ENCODE data around the gene AHI1. TPM values are rescaled to one million over a fixed set of nuclear protein-coding genes. Genes with fewer than 3 reads are reported as not detected.

Gene AHI1
- total RNA-seq, 3 donors from 2014 or later: 25.3 to 35.5 (median 32.8) TPM

GRCh38 chr6:135283926-135284325 is 213.6 kb downstream of the AHI1 start:
- no peak for ATAC-seq

GRCh38 chr6:135282395-135282794 is 215.1 kb downstream of the AHI1 start:
- DNase-seq: no peak
- no peaks in the 10 kb centered on the region for H3K9me3 Mint-ChIP-seq
- H3K4me3 Mint-ChIP-seq: no peak overlapping the region
- H3K4me1 Mint-ChIP-seq (ENCODE audit: low read depth): peaks cover 4% of the 10 kb centered on the region
- no peaks in the 10 kb centered on the region for H3K27me3 Mint-ChIP-seq (ENCODE audit: low read depth)
- peaks cover 15% of the 10 kb centered on the region for H3K36me3 Mint-ChIP-seq (ENCODE audit: insufficient read depth)
- ATAC-seq: no peak

More at GRCh38 chr6:135283926-135284325, 213.6 kb downstream of the AHI1 start:
- no peak for DNase-seq
- no peaks in the 10 kb centered on the region for H3K27me3 Mint-ChIP-seq (ENCODE audit: low read depth)
- no peaks in the 10 kb centered on the region for H3K9me3 Mint-ChIP-seq
- H3K4me3 Mint-ChIP-seq: no peak overlapping the region
- H3K4me1 Mint-ChIP-seq (ENCODE audit: low read depth): peaks cover 4% of the 10 kb centered on the region
- peaks cover 17% of the 10 kb centered on the region for H3K36me3 Mint-ChIP-seq (ENCODE audit: insufficient read depth)

GRCh38 chr6:135281964-135282363 is 215.6 kb downstream of the AHI1 start:
- no peak for DNase-seq
- no peak for ATAC-seq
- Mint-ChIP-seq H3K9me3 (no peaks in the 10 kb centered on the region), H3K4me3 (no peak overlapping the region), H3K4me1 (ENCODE audit: low read depth) (peaks cover under 1% of the 10 kb centered on the region), H3K36me3 (ENCODE audit: insufficient read depth) (peaks cover 11% of the 10 kb centered on the region), H3K27me3 (ENCODE audit: low read depth) (no peaks in the 10 kb centered on the region)

- Mint-ChIP-seq H3K4me1 (ENCODE audit: low read depth) (no peaks in the 10 kb centered on the region), H3K36me3 (ENCODE audit: insufficient read depth) (peaks cover 7% of the 10 kb centered on the region), H3K27me3 (ENCODE audit: low read depth) (peaks cover 4% of the 10 kb centered on the region), H3K9me3 (no peaks in the 10 kb centered on the region), H3K4me3 (no peak overlapping the region)
- DNase-seq: no peak
- no peak for ATAC-seq
These were observed 216.3 kb downstream of the AHI1 start for GRCh38 chr6:135281227-135281626.

GRCh38 chr6:135280375-135281136 is 217.0 kb downstream of the AHI1 start:
- peaks cover 4% of the 10 kb centered on the region for H3K27me3 Mint-ChIP-seq (ENCODE audit: low read depth)
- no peaks in the 10 kb centered on the region for H3K9me3 Mint-ChIP-seq
- ATAC-seq (no peak), DNase-seq (no peak)
- peaks cover 4% of the 10 kb centered on the region for H3K36me3 Mint-ChIP-seq (ENCODE audit: insufficient read depth)
- no peaks in the 10 kb centered on the region for H3K4me1 Mint-ChIP-seq (ENCODE audit: low read depth)
- H3K4me3 Mint-ChIP-seq: no peak overlapping the region

- Mint-ChIP-seq H3K36me3 (ENCODE audit: insufficient read depth) (no peaks in the 10 kb centered on the region), H3K27me3 (ENCODE audit: low read depth) (peaks cover 10% of the 10 kb centered on the region), H3K4me3 (no peak overlapping the region), H3K4me1 (ENCODE audit: low read depth) (no peaks in the 10 kb centered on the region), H3K9me3 (no peaks in the 10 kb centered on the region)
- DNase-seq (no peak), ATAC-seq (no peak)
These were observed 220.1 kb downstream of the AHI1 start for GRCh38 chr6:135277422-135277821.

GRCh38 chr6:135274561-135275293 is 222.8 kb downstream of the AHI1 start:
- ATAC-seq (no peak), DNase-seq (no peak)
- no peaks in the 10 kb centered on the region for H3K9me3 Mint-ChIP-seq
- H3K36me3 Mint-ChIP-seq (ENCODE audit: insufficient read depth): no peaks in the 10 kb centered on the region
- H3K4me1 Mint-ChIP-seq (ENCODE audit: low read depth): no peaks in the 10 kb centered on the region
- H3K27me3 Mint-ChIP-seq (ENCODE audit: low read depth): peaks cover 10% of the 10 kb centered on the region
- no peak overlapping the region for H3K4me3 Mint-ChIP-seq

- DNase-seq (no peak), ATAC-seq (no peak)
- Mint-ChIP-seq H3K36me3 (ENCODE audit: insufficient read depth) (no peaks in the 10 kb centered on the region), H3K4me3 (no peak overlapping the region), H3K27me3 (ENCODE audit: low read depth) (peaks cover 9% of the 10 kb centered on the region), H3K9me3 (no peaks in the 10 kb centered on the region), H3K4me1 (ENCODE audit: low read depth) (no peaks in the 10 kb centered on the region)
These were observed 225.9 kb downstream of the AHI1 start for GRCh38 chr6:135271626-135272025.

GRCh38 chr6:135270676-135271536 is 226.6 kb downstream of the AHI1 start:
- DNase-seq: no peak
- no peaks in the 10 kb centered on the region for H3K4me1 Mint-ChIP-seq (ENCODE audit: low read depth)
- H3K36me3 Mint-ChIP-seq (ENCODE audit: insufficient read depth): no peaks in the 10 kb centered on the region
- no peaks in the 10 kb centered on the region for H3K9me3 Mint-ChIP-seq
- peaks cover 5% of the 10 kb centered on the region for H3K27me3 Mint-ChIP-seq (ENCODE audit: low read depth)
- no peak overlapping the region for H3K4me3 Mint-ChIP-seq
- no peak for ATAC-seq

GRCh38 chr6:135269481-135269891 is 228.1 kb downstream of the AHI1 start:
- H3K4me1 Mint-ChIP-seq (ENCODE audit: low read depth): no peaks in the 10 kb centered on the region
- H3K36me3 Mint-ChIP-seq (ENCODE audit: insufficient read depth): no peaks in the 10 kb centered on the region
- no peak overlapping the region for H3K4me3 Mint-ChIP-seq
- H3K9me3 Mint-ChIP-seq: no peaks in the 10 kb centered on the region
- H3K27me3 Mint-ChIP-seq (ENCODE audit: low read depth): peaks cover 2% of the 10 kb centered on the region
- DNase-seq (no peak), ATAC-seq (no peak)

- ATAC-seq (no peak), DNase-seq (no peak)
- no peak overlapping the region for H3K4me3 Mint-ChIP-seq
- H3K27me3 Mint-ChIP-seq (ENCODE audit: low read depth): peaks cover 2% of the 10 kb centered on the region
- H3K36me3 Mint-ChIP-seq (ENCODE audit: insufficient read depth): no peaks in the 10 kb centered on the region
- H3K9me3 Mint-ChIP-seq: no peaks in the 10 kb centered on the region
- H3K4me1 Mint-ChIP-seq (ENCODE audit: low read depth): no peaks in the 10 kb centered on the region
These were observed 228.8 kb downstream of the AHI1 start for GRCh38 chr6:135268740-135269139.

- H3K9me3 Mint-ChIP-seq: no peaks in the 10 kb centered on the region
- no peaks in the 10 kb centered on the region for H3K36me3 Mint-ChIP-seq (ENCODE audit: insufficient read depth)
- no peaks in the 10 kb centered on the region for H3K27me3 Mint-ChIP-seq (ENCODE audit: low read depth)
- DNase-seq (no peak), ATAC-seq (no peak)
- H3K4me3 Mint-ChIP-seq: no peak overlapping the region
- no peaks in the 10 kb centered on the region for H3K4me1 Mint-ChIP-seq (ENCODE audit: low read depth)
These were observed 229.3 kb downstream of the AHI1 start for GRCh38 chr6:135268263-135268662.

GRCh38 chr6:135267085-135267484 is 230.5 kb downstream of the AHI1 start:
- Mint-ChIP-seq H3K9me3 (no peaks in the 10 kb centered on the region), H3K27me3 (ENCODE audit: low read depth) (no peaks in the 10 kb centered on the region), H3K4me1 (ENCODE audit: low read depth) (no peaks in the 10 kb centered on the region), H3K36me3 (ENCODE audit: insufficient read depth) (no peaks in the 10 kb centered on the region), H3K4me3 (no peak overlapping the region)
- ATAC-seq (no peak), DNase-seq (no peak)

GRCh38 chr6:135266675-135267074 is 230.9 kb downstream of the AHI1 start:
- no peak for DNase-seq
- Mint-ChIP-seq H3K4me1 (ENCODE audit: low read depth) (no peaks in the 10 kb centered on the region), H3K4me3 (no peak overlapping the region), H3K36me3 (ENCODE audit: insufficient read depth) (no peaks in the 10 kb centered on the region), H3K9me3 (no peaks in the 10 kb centered on the region), H3K27me3 (ENCODE audit: low read depth) (no peaks in the 10 kb centered on the region)
- ATAC-seq: no peak
